Heart left ventricle (tissue), 13 donors: ENCODE data around the gene CACNA1E.

Experiments used
- POLR2A ChIP-seq, 2 donors: fragments of 450-650 bp; IDR thresholded peaks; one replicate each; pipeline ENCODE4 v1.6.1; 2017; ENCODE audit warnings: antibody characterized with exemption in 2 of 2, mild to moderate bottlenecking in 2 of 2, moderate library complexity in 2 of 2
- TF ChIP-seq, protein P1 (sequence below), 12 donors: fragments of 200-600 bp; sonication (generic) in 4 of 12; IDR thresholded peaks; one replicate each; pipeline versions ENCODE4 v1.5.0 to v1.8.0; 2018 to 2022; ENCODE audit warnings: antibody characterized with exemption in 12 of 12, mild to moderate bottlenecking in 5 of 12
- donor health status: ischemic (EF 13 %, LVEDD 7.1; RV severe dilation, severe dysfunction).
- donor health status: DM: no; HTN: yes; CAD: no.
- donor health status: DM: no; HTN: no; CAD: no.
- donor health status: ischemic (EF 25% LVEDD 6.9; RV normal size, moderate dysfunction).
- donor health status: ischemic (EF 25% LVEDD 5.7; RV mildly dilated, moderate dysfunction).
- donor health status: ischemic (EF 35%, LVEDD 5.7; RV mildly dilated, moderate dysfunction).
- donor health status: nonischemic (EF 11% LVEDD 7.7; RV severe dilation, severe dysfunction).
- donor health status: DM: yes; HTN: yes; CAD: no.
- donor health status: PGD.
- donor health status: ischemic (EF 29% LVEDD 5.4; RV normal size, mild dysfunction).
- donor health status: nonischemic (EF 23%, LVEDD 6.1; RV moderate dilation, normal function).

GRCh38 chr1:181497870-181498269, 14.6 kb downstream of the CACNA1E start:
- TF ChIP-seq, protein P1, sequence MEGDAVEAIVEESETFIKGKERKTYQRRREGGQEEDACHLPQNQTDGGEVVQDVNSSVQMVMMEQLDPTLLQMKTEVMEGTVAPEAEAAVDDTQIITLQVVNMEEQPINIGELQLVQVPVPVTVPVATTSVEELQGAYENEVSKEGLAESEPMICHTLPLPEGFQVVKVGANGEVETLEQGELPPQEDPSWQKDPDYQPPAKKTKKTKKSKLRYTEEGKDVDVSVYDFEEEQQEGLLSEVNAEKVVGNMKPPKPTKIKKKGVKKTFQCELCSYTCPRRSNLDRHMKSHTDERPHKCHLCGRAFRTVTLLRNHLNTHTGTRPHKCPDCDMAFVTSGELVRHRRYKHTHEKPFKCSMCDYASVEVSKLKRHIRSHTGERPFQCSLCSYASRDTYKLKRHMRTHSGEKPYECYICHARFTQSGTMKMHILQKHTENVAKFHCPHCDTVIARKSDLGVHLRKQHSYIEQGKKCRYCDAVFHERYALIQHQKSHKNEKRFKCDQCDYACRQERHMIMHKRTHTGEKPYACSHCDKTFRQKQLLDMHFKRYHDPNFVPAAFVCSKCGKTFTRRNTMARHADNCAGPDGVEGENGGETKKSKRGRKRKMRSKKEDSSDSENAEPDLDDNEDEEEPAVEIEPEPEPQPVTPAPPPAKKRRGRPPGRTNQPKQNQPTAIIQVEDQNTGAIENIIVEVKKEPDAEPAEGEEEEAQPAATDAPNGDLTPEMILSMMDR (IDR thresholded peaks at IDR 0.05) = no peak
- no peak for TF ChIP-seq POLR2A (IDR thresholded peaks at IDR 0.05)
